CD14-positive monocyte (primary cell): ENCODE measurements around the gene KIF1A. TPM values are rescaled to one million over a fixed set of nuclear protein-coding genes. Genes with fewer than 3 reads are reported as not detected.

ENCODE experiments used
- DNase-seq, 3 donors: peaks; one replicate each; pipeline ENCODE4 v3.0.0-alpha.2; 2011 to 2022
- H2AFZ ChIP-seq: 2 replicates; pipeline ENCODE4 v1.6.0; 2012; ENCODE audit warnings: mild to moderate bottlenecking, low read depth, low read length, inconsistent platforms; ENCODE audit not compliant: insufficient read depth, poor library complexity, severe bottlenecking
- H3K27ac ChIP-seq, 2 donors: 1 replicate in 1 of 2; 2 replicates in 1 of 2; pipeline ENCODE4 v1.5.1; 2012 to 2013; ENCODE audit warnings: low read length in 2 of 2, control low read depth in 1 of 2, inconsistent platforms in 1 of 2, low read depth in 1 of 2, mild to moderate bottlenecking in 1 of 2
- H3K27me3 ChIP-seq, 2 donors: one replicate each; pipeline versions ENCODE4 v1.6.0 to v1.6.1; 2011 to 2013; ENCODE audit warnings: low read length in 2 of 2; ENCODE audit not compliant: control insufficient read depth in 2 of 2, insufficient read depth in 2 of 2
- H3K36me3 ChIP-seq, 2 donors: replicated peaks in 1 of 2; 1 replicate in 1 of 2; 2 replicates in 1 of 2; pipeline versions ENCODE4 v1.5.1 to v1.6.1; 2012 to 2013; ENCODE audit warnings: low read length in 2 of 2, control low read depth in 1 of 2, inconsistent platforms in 1 of 2, mild to moderate bottlenecking in 1 of 2; ENCODE audit not compliant: insufficient read depth in 2 of 2, control insufficient read depth in 1 of 2
- H3K4me1 ChIP-seq, 2 donors: 1 replicate in 1 of 2; 2 replicates in 1 of 2; pipeline versions ENCODE4 v1.5.1 to v1.6.1; 2012 to 2013; ENCODE audit warnings: low read length in 2 of 2, control low read depth in 1 of 2, inconsistent platforms in 1 of 2, mild to moderate bottlenecking in 1 of 2, moderate library complexity in 1 of 2; ENCODE audit not compliant: insufficient read depth in 2 of 2, control insufficient read depth in 1 of 2
- H3K4me2 ChIP-seq: replicated peaks from 2 replicates; pipeline ENCODE3; 2012; ENCODE audit warnings: low read length, moderate library complexity, mild to moderate bottlenecking; ENCODE audit not compliant: poor library complexity, severe bottlenecking; ENCODE audit errors: extremely low read depth
- H3K4me3 ChIP-seq, 3 experiments: fragments of 200-600 bp in 1 of 3; sonication (generic) in 1 of 3; replicated peaks in 1 of 3; 1 replicate in 2 of 3; 2 replicates in 1 of 3; pipeline ENCODE4 v1.5.1; 2011 to 2013; ENCODE audit warnings: low read length in 3 of 3, mild to moderate bottlenecking in 3 of 3, control low read depth in 2 of 3, low read depth in 2 of 3, inconsistent platforms in 1 of 3, moderate library complexity in 1 of 3
- H3K79me2 ChIP-seq: 2 replicates; pipeline ENCODE4 v1.6.0; 2012; ENCODE audit warnings: mild to moderate bottlenecking, control low read depth, inconsistent platforms, low read length, moderate library complexity; ENCODE audit not compliant: insufficient read depth
- H3K9ac ChIP-seq: 2 replicates; pipeline ENCODE4 v1.6.0; 2017; ENCODE audit warnings: low read length, mild to moderate bottlenecking; ENCODE audit not compliant: insufficient read depth, poor library complexity, severe bottlenecking
- H3K9me3 ChIP-seq, 2 donors: replicated peaks in 1 of 2; 1 replicate in 1 of 2; 2 replicates in 1 of 2; pipeline versions ENCODE4 v1.5.1 to v1.6.1; 2012 to 2013; ENCODE audit warnings: low read length in 2 of 2, control low read depth in 1 of 2; ENCODE audit not compliant: control insufficient read depth in 1 of 2, insufficient read depth in 1 of 2
- H4K20me1 ChIP-seq: 2 replicates; pipeline ENCODE4 v1.6.0; 2012; ENCODE audit warnings: mild to moderate bottlenecking, low read length, control low read depth, moderate library complexity; ENCODE audit not compliant: insufficient read depth
- H3K27ac Mint-ChIP-seq, 7 donors: one replicate each; pipeline ENCODE4 v1.8.0; 2020; ENCODE audit warnings: mild to moderate bottlenecking in 7 of 7, mixed read lengths in 7 of 7, moderate library complexity in 6 of 7, inconsistent platforms in 2 of 7
- H3K27me3 Mint-ChIP-seq, 3 donors: one replicate each; pipeline ENCODE4 v1.8.0; 2021 to 2022; ENCODE audit warnings: low read depth in 3 of 3, mild to moderate bottlenecking in 3 of 3, mixed read lengths in 3 of 3, moderate library complexity in 3 of 3, inconsistent platforms in 1 of 3
- H3K36me3 Mint-ChIP-seq, 2 donors: one replicate each; pipeline ENCODE4 v1.8.0; 2020; ENCODE audit warnings: mixed read lengths in 2 of 2, inconsistent platforms in 1 of 2, mild to moderate bottlenecking in 1 of 2
- H3K4me1 Mint-ChIP-seq: one replicate; pipeline ENCODE4 v1.8.0; 2020; ENCODE audit warnings: mild to moderate bottlenecking, mixed read lengths
- H3K4me3 Mint-ChIP-seq, 2 donors: one replicate each; pipeline ENCODE4 v1.8.0; 2020; ENCODE audit warnings: mild to moderate bottlenecking in 2 of 2, mixed read lengths in 2 of 2, moderate library complexity in 1 of 2
- H3K9me3 Mint-ChIP-seq, 7 donors: one replicate each; pipeline ENCODE4 v1.8.0; 2020 to 2022; ENCODE audit warnings: mixed read lengths in 7 of 7, mild to moderate bottlenecking in 6 of 7, moderate library complexity in 6 of 7, inconsistent platforms in 2 of 7
- CTCF ChIP-seq: fragments of 200-600 bp; IDR thresholded peaks from one replicate; pipeline ENCODE4 v1.8.0; 2022; ENCODE audit warnings: antibody characterized with exemption, mild to moderate bottlenecking
- WGBS: methylation state at CpG from one replicate; pipeline ENCODE4 v1.1.5; 2013; ENCODE audit warnings: missing lambda C conversion rate; ENCODE audit not compliant: insufficient coverage; 5-methylcytosine and 5-hydroxymethylcytosine counted together
- intact Hi-C, 2 donors: fragments of 100-400 bp; cut with micrococcal nuclease; formaldehyde crosslinking; loops; one replicate each; pipeline versions ENCODE4 v1.15.0 to v1.15.1; 2023
- polyA plus RNA-seq, 3 donors: library from polyadenylated mRNA; depleted of rRNA in 1 of 3; unstranded in 2 of 3; stranded (reverse) in 1 of 3; fragments of 300-500 nt in 2 of 3; fragments of >200 nt in 1 of 3; fragmentation: Illumina TruSeq in 2 of 3; gene quantifications; 1 replicate in 2 of 3; 2 replicates in 1 of 3; pipeline ENCODE4 v1.2.3, GENCODE V29; 2012 to 2021

The KIF1A gene
- polyA plus RNA-seq, 3 donors: not detected

GRCh38 chr2:240790370-240791220 is 29.4 kb downstream of the KIF1A start:
- H3K79me2 ChIP-seq: no peaks in the 10 kb centered on the region
- Mint-ChIP-seq H3K36me3 (no peaks in the 10 kb centered on the region), H3K4me1 (no peaks in the 10 kb centered on the region), H3K4me3 (no peak overlapping the region), H3K27ac (no peak overlapping the region), H3K27me3 (peaks cover 1 to 6% (median 3%) of the 10 kb centered on the region in 3 donors), H3K9me3 (no peaks in the 10 kb centered on the region)
- no peaks in the 10 kb centered on the region for H3K4me1 ChIP-seq
- no peaks in the 10 kb centered on the region for H3K9me3 ChIP-seq
- 93% methylated on average over 20 of the region's 21 CpGs for WGBS
- no peak overlapping the region for H3K9ac ChIP-seq
- no peak for DNase-seq
- no peaks in the 10 kb centered on the region for H4K20me1 ChIP-seq
- intact Hi-C loops: no loop called here
- H3K4me2 ChIP-seq: no peak overlapping the region
- no peak overlapping the region for H3K27ac ChIP-seq
- TF ChIP-seq CTCF: no peak
- H3K27me3 ChIP-seq: no peaks in the 10 kb centered on the region
- H3K36me3 ChIP-seq: no peaks in the 10 kb centered on the region
- H3K4me3 ChIP-seq: no peak overlapping the region
- no peak overlapping the region for H2AFZ ChIP-seq

GRCh38 chr2:240789501-240790369 is 30.3 kb downstream of the KIF1A start:
- H3K9me3 ChIP-seq: no peaks in the 10 kb centered on the region
- H3K36me3 Mint-ChIP-seq: no peaks in the 10 kb centered on the region
- TF ChIP-seq CTCF: no peak
- H3K79me2 ChIP-seq: no peaks in the 10 kb centered on the region
- DNase-seq: no peak
- no peaks in the 10 kb centered on the region for H4K20me1 ChIP-seq
- H3K9ac ChIP-seq: no peak overlapping the region
- intact Hi-C loops: no loop called here
- H3K27ac ChIP-seq: no peak overlapping the region
- H3K4me3 Mint-ChIP-seq: no peak overlapping the region
- H3K27me3 ChIP-seq: no peaks in the 10 kb centered on the region
- no peaks in the 10 kb centered on the region for H3K36me3 ChIP-seq
- no peaks in the 10 kb centered on the region for H3K4me1 Mint-ChIP-seq
- H3K9me3 Mint-ChIP-seq: no peaks in the 10 kb centered on the region
- peaks cover 1 to 6% (median 3%) of the 10 kb centered on the region in 3 donors for H3K27me3 Mint-ChIP-seq
- H3K4me1 ChIP-seq: no peaks in the 10 kb centered on the region
- WGBS: 87% methylated on average over 20 of the region's 23 CpGs
- no peak overlapping the region for H2AFZ ChIP-seq
- H3K4me3 ChIP-seq: no peak overlapping the region
- no peak overlapping the region for H3K4me2 ChIP-seq
- no peak overlapping the region for H3K27ac Mint-ChIP-seq
